ENCODE data around the gene MECR.

Gene MECR
- long read RNA-seq, donor 1, transcript MECR-201 (10 exons, 1,353 nt), result major isoform, 8 of 10 reads
- long read RNA-seq, donor 1, partial matches to known transcripts, result 0 of 10 reads
- long read RNA-seq, donor 1, other reads (novel, unspliced or antisense), result 0 of 10 reads
- long read RNA-seq, donor 2, transcript MECR-201 (10 exons, 1,353 nt), result major isoform, 6 of 7 reads
- long read RNA-seq, donor 2, partial matches to known transcripts, result 0 of 7 reads
- long read RNA-seq, donor 2, other reads (novel, unspliced or antisense), result 0 of 7 reads
- long read RNA-seq, donor 3, partial matches to known transcripts, result 0 of 4 reads
- long read RNA-seq, donor 3, other reads (novel, unspliced or antisense), result 0 of 4 reads
- long read RNA-seq, donor 4, partial matches to known transcripts, result 0 of 7 reads
- long read RNA-seq, donor 4, other reads (novel, unspliced or antisense), result 0 of 7 reads
- long read RNA-seq, donor 5, transcript MECR-201 (10 exons, 1,353 nt), result major isoform, 11 of 12 reads
- long read RNA-seq, donor 5, partial matches to known transcripts, result 0 of 12 reads
- long read RNA-seq, donor 5, other reads (novel, unspliced or antisense), result 0 of 12 reads
- long read RNA-seq, donor 6, transcript MECR-201 (10 exons, 1,353 nt), result major isoform, 5 of 7 reads
- long read RNA-seq, donor 6, partial matches to known transcripts, result 0 of 7 reads
- long read RNA-seq, donor 6, other reads (novel, unspliced or antisense), result 0 of 7 reads
- long read RNA-seq, donor 7, transcript MECR-201 (10 exons, 1,353 nt), result major isoform, 15 of 15 reads
- long read RNA-seq, donor 7, partial matches to known transcripts, result 0 of 15 reads
- long read RNA-seq, donor 7, other reads (novel, unspliced or antisense), result 0 of 15 reads
- long read RNA-seq, donor 8, transcript MECR-201 (10 exons, 1,353 nt), result major isoform, 7 of 8 reads
- long read RNA-seq, donor 8, partial matches to known transcripts, result 0 of 8 reads
- long read RNA-seq, donor 8, other reads (novel, unspliced or antisense), result 0 of 8 reads

DNA sequence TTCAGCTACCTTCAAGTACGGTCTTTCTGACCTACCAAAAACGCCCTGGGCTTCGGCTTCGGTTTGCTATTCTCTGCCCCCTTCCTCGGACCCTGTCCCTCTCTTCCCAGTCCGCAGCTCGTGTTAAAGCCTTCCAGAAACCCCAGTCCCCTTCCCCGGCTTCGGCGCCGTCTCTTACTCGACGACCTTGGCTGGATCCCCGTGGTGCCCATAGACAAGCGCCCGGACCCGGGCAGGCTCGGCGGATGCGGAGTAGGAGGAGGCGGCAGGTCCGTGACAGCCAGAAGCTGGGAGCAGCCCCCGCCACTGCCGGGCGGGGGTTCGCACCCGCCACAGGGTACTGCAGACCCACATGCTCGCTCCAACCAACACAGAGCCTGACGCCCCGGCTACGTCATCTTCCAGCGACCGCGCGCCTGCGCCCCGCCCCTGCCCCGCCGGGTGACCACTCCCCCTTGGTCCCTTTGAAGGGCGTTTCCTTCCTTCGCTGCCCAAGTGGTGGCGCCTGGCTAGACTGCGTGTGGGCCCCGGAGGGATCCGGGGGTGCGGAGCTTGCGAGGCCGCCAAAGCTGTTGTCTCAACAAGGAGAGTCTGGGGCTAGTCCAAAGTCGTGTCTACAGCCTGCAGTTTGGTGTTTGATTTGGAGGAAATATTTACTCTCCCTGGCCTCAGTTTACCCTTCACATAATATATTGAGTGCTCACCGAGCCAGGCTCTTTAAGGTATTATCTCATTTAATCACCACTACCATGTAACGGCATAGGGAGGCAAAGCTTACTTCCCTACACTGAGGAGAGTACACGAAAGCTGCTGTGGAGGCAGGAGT lies at the start of gene MECR:
Gene MECR (minus strand): TSS at position 382 of the 826 bp plus-strand sequence. CDS start 28 bp downstream, at position 354.
- peak; percentile 93 for DNase-seq

DNA sequence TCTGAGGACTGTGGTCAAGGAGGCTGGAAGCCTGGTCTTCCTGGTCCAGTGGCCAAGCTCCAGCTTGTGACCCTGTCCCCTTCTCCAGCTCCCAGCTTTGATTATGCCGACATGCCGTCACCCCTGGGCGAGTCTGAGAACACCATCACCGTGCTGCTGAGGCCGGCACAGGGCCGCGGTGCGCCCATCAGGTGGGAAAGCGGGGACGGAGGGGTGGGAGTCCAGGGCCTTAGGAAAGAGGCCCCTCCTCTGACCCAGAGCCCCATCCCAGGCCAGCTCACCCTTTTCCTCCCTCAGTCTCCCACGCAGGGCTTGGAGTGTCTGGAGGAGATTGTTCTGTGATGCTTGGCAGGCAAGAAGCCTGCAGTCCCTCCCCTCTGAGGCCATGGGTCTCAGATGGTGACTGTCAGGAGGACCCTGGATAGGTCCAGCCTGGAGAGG lies 49.2 kb upstream of the MECR start:
- DNase-seq, result no peak

- DNase-seq, result no peak
Measured at GRCh38 chr1:29279406-29279805, 48.7 kb upstream of the MECR start.

- no peak for DNase-seq
Measured at GRCh38 chr1:29278124-29278523, 47.4 kb upstream of the MECR start.

- DNase-seq, result no peak
Measured at GRCh38 chr1:29275435-29275834, 44.7 kb upstream of the MECR start.

GRCh38 chr1:29272147-29272907 lies 41.6 kb upstream of the MECR start:
- no peak for DNase-seq

DNA sequence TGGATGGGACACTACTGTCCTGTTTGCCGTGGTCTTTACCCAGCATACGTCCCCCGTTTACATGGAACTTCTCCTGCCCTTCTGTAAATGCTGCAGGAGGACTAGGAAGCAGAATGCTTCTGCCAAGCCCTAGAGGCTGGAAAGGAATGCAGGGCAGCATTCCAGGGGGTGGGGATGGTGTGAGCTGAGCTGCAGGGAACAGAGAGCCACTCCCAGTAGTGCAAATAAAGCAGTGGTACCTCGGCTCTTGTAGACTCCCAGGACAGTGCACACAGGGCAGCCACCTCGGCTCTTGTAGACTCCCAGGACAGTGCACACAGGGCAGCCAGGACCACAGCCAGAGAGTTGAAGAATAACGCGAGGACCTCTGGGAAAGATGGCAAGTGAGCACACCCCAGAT lies 41.0 kb upstream of the MECR start:
- peak; percentile 38 for DNase-seq

GRCh38 chr1:29270929-29271521 lies 40.3 kb upstream of the MECR start:
- no peak for DNase-seq

DNA sequence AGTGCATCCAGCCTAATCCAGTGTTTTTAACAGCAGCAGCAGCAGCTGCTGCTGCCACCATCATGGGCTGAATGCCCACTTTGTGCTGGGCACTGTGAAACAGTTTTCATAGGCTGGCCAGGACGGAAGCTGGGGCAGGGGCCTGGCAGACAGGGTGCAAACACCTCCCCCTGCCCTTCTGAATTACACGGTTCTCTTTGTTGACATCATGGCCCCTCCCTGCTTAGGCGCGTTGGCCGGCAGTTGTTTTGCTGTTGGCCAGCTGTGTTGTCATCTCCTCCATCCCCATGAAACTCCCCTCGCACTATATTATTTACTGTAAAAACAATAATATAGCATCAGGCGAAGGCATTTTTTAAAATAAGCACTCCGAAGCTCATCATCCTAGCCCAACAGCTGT lies 38.6 kb upstream of the MECR start:
- no peak for DNase-seq

DNA sequence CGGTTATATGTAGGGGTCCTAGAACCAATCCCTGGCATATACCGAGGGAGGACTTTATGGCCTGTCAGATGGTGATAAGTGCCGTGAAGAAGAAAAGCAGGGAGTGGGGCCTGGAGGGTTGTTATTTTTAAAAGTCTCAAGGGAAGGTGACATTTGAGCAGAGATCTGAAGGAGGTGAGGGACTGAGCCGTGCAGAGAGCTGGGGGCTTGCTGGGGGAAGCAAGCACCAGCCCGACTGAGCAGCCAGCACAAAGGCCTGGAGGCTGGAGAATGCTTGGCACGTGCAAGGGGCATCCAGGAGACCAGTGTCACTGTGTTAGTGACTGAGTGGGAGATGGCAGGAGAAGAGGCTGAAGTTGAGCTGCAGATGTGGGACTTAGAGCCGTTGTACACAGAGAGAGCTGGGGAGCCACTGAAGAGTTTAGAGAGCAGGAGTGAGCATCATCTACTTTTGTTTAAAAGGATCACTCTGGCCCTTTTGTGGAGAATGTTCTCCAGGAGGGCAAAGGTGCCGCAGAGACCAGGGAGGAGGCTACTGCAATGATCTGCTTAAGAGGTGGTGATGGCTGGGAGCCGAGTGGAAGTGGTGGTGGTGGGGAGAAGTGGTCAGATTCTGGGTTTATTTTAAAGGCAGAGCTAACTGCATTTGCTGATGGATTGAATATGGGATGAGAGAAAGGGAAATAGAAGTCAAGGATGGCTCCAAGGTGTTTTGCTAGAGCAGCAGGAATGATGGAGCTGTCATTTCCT lies 36.8 kb upstream of the MECR start:
- no peak for DNase-seq

- no peak for DNase-seq
Measured at GRCh38 chr1:29266912-29267311, 36.2 kb upstream of the MECR start.

DNA sequence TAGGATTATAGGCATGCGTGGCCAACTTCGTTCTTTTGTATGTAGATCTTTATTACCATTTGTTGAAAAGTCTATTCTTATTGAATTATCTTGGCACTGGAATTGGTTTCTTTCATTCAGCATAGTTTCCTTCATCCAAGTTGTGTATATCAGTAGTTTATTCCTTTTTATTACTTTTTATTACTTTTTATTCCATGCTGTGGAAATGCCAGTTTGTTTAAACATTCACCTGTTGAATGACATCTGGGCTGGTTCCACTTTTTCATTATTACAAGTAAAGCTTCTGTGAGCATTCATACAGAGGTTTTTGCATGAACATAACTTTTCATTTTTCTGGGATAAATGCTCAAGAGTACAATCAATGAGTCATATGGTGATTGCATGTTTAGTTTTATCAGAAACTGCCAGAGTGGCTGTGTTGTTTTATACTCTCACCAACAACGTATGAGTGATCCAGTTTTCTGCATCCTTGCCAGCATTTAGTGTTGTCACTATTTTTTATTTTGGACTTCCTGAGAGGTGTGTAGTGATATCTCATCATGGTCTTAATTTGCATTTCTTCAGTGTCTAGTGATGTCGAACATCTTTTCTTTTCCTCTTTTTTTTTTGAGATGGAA lies 34.1 kb upstream of the MECR start:
- no peak for DNase-seq

DNA sequence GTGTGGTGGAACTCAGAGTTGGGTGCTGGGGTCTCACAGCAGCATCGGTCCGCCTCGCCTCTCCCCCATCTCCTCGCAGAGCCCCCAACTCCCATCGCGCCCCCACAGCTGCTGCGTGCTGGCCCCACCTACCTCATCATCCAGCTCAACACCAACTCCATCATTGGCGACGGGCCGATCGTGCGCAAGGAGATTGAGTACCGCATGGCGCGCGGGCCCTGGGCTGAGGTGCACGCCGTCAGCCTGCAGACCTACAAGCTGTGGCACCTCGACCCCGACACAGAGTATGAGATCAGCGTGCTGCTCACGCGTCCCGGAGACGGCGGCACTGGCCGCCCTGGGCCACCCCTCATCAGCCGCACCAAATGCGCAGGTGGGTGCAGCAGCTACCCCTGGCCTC lies 29.8 kb upstream of the MECR start:
- DNase-seq, result no peak

- peak; percentile 70 for DNase-seq
Measured at GRCh38 chr1:29259802-29260441, 29.2 kb upstream of the MECR start.

DNA sequence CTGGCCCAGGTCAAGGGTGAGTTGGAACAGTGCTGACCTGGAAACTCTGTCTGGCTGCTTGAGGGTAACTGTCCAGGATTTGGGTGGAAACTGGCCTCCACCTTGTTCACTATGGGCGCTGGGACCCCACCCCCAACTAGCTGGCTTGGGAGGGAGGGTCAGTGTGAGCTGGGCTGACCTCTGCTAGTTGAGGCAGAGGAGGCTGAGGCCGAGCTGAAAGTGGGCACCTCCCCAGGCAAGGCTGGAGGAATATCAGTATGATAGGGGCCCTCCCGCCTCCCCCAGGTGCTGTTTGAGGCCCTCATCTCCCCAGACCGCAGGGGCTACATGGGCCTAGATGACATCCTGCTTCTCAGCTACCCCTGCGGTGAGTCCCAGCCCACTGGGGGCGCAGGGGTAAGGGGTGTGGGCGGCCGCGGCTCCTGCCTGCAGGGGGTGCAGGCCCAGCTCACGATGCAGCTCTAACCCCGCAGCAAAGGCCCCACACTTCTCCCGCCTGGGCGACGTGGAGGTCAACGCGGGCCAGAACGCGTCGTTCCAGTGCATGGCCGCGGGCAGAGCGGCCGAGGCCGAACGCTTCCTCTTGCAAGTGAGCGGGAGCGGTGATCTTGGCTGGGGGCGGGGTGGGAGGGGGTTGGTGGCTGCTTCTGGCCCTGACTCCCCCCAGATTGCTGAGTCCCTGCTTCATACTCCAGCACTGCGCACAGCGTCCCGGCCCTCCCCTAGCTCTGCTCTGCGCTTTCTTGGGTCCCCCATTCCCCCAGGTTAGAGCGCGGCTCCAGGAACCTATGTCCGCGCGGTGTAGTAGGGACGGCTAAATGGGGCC lies 28.5 kb upstream of the MECR start:
- no peak for DNase-seq

DNA sequence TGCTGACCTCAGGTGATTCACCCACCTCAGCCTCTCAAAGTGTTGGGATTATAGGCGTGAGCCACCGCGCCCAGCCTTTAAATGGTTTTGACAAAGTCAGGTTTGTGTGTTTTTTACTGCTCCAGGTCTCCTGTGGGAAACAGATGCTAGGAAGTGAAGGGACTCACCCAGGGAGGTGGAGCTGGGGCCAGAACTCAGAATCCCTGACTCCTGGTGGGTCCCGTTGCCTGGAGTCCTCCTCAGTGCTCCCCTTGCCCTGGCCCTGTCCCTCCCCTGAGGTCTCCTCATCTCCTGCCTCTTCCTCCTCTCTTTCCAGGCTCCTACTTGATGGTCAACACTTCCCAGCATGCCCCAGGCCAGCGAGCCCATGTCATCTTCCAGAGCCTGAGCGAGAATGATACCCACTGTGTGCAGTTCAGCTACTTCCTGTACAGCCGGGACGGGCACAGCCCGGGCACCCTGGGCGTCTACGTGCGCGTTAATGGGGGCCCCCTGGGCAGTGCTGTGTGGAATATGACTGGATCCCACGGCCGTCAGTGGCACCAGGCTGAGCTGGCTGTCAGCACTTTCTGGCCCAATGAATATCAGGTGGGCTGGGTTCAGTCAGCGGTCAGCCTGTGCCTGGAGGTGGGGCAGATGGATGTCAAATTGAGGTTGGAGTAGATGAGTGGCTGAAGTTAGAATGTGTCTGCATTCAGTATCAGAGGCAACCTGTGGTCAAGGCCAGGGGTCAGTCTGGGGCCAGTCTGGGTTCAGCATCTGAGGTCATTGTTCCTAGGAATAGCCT lies 27.6 kb upstream of the MECR start:
- no peak for DNase-seq
